Vagina (tissue), 2 donors: ENCODE measurements around the gene SLC38A6.

Experiments used
- CTCF ChIP-seq, 3 experiments: fragments of 450-650 bp in 2 of 3; fragments of 200-600 bp in 1 of 3; sonication (generic) in 1 of 3; IDR thresholded peaks; one replicate each; pipeline ENCODE4 v1.5.1; 2017 to 2019; ENCODE audit warnings: antibody characterized with exemption in 3 of 3, mild to moderate bottlenecking in 2 of 3, moderate library complexity in 2 of 3
- POLR2A ChIP-seq, 2 donors: fragments of 450-650 bp; IDR thresholded peaks; one replicate each; pipeline ENCODE4 v1.6.1; 2017; ENCODE audit warnings: antibody characterized with exemption in 2 of 2, mild to moderate bottlenecking in 2 of 2, moderate library complexity in 2 of 2
- POLR2AphosphoS5 ChIP-seq, 2 donors: sonication (generic); formaldehyde crosslinking; IDR thresholded peaks; one replicate each; pipeline ENCODE4 v1.9.0; 2017; ENCODE audit warnings: antibody characterized with exemption in 2 of 2, mild to moderate bottlenecking in 2 of 2, low read depth in 1 of 2; ENCODE audit not compliant: insufficient read depth in 1 of 2

GRCh38 chr14:60968099-60968498 is 12.9 kb upstream of the SLC38A6 start:
- TF ChIP-seq POLR2A (IDR thresholded peaks at IDR 0.05): no peak
- TF ChIP-seq POLR2AphosphoS5 (IDR thresholded peaks at IDR 0.05; ENCODE audit: insufficient read depth in 1 of 2, low read depth in 1 of 2): no peak
- no peak for TF ChIP-seq CTCF (IDR thresholded peaks at IDR 0.05)
